ENCODE results near the gene RMC1.

Gene RMC1

DNA sequence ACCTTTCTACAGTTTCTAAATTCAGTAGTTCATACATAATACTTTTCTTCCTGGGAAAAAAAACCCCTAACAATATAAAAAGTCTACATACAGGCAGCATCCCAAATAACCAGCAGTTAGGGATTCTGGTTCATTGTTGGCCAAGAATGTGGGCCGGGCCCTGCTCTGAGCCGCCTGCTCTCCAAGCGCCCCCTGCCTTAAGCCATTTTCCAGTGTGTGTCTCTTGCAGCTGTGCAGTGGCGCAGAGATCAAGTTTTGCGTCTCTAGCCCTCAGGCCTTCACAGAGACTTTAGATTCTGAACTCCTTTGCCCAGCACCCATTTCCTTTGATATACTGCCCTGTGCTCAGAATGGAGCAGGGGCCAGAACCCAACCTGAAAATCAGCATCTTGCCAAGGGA lies 32.9 kb downstream of the RMC1 start:
- no peak for DNase-seq (ENCODE audit: low read depth)
- TF ChIP-seq, protein P1, sequence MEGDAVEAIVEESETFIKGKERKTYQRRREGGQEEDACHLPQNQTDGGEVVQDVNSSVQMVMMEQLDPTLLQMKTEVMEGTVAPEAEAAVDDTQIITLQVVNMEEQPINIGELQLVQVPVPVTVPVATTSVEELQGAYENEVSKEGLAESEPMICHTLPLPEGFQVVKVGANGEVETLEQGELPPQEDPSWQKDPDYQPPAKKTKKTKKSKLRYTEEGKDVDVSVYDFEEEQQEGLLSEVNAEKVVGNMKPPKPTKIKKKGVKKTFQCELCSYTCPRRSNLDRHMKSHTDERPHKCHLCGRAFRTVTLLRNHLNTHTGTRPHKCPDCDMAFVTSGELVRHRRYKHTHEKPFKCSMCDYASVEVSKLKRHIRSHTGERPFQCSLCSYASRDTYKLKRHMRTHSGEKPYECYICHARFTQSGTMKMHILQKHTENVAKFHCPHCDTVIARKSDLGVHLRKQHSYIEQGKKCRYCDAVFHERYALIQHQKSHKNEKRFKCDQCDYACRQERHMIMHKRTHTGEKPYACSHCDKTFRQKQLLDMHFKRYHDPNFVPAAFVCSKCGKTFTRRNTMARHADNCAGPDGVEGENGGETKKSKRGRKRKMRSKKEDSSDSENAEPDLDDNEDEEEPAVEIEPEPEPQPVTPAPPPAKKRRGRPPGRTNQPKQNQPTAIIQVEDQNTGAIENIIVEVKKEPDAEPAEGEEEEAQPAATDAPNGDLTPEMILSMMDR (conservative IDR thresholded peaks at IDR 0.05; ENCODE audit: low read length): no peak
- no peak overlapping the region for H3K4me3 ChIP-seq (ENCODE audit: low read length)

DNA sequence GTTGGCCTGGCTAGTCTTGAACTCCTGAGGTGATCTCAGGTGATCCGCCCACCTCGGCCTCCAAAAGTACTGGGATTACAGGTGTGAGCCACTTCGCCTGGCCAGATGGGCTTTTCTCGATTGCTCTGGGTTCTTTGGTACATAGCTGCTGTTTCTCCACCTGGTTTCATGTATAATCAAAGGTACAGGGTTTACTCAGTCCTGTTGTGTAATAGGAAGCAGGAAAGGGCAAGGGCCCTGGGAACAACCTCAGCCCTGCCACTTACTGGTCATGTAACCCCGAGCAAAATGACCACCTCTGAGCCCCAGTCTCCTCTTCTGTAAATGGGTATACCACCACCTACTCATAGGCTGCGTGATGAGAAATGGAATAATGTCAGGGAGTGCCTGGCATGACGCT lies 34.0 kb downstream of the RMC1 start:
- H3K4me3 ChIP-seq (ENCODE audit: low read length): no peak overlapping the region
- TF ChIP-seq, protein P1 (conservative IDR thresholded peaks at IDR 0.05; ENCODE audit: low read length): no peak
- no peak for DNase-seq (ENCODE audit: low read depth)

DNA sequence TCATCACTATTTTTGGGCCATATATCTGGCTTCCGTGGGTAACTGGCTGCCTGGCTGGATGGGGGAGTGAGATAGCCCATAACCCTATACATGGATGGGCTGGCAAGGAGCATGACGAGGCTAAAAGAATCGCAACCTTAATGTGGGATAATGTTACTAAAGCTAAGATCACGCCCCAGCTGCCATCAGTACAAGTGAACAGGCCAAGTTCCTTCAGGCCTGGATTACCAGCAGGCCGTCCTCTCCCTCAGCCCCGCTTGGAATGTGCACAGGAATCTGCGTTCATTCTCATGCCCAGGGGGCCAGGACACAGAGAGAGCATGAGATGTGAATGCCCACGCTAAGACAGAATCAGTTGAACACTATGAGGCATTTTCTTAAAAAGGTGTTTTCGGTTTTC lies 34.7 kb downstream of the RMC1 start:
- TF ChIP-seq, protein P1 (conservative IDR thresholded peaks at IDR 0.05; ENCODE audit: low read length): no peak
- no peak overlapping the region for H3K4me3 ChIP-seq (ENCODE audit: low read length)
- no peak for DNase-seq (ENCODE audit: low read depth)

DNA sequence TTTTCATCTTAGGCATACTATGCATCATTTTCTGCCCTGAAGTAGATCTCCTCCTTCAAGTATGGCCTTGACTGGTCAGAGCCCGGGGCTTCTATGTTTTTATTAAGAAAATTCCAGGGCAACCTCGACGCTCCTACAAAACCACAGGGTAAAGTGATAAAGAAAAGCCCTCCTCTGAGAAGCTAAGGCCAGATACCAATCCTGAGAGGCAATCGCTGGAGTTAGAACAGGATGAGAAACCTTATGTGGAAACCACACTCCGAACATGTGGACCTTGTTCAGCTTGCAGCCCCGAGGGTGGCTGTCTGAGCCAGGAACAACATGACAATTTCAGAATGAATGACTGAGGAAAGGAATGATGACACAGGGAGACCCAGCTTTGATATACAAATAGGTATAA lies 35.6 kb downstream of the RMC1 start:
- no peak overlapping the region for H3K4me3 ChIP-seq (ENCODE audit: low read length)
- DNase-seq (ENCODE audit: low read depth): no peak
- TF ChIP-seq, protein P1 (conservative IDR thresholded peaks at IDR 0.05; ENCODE audit: low read length): no peak

DNA sequence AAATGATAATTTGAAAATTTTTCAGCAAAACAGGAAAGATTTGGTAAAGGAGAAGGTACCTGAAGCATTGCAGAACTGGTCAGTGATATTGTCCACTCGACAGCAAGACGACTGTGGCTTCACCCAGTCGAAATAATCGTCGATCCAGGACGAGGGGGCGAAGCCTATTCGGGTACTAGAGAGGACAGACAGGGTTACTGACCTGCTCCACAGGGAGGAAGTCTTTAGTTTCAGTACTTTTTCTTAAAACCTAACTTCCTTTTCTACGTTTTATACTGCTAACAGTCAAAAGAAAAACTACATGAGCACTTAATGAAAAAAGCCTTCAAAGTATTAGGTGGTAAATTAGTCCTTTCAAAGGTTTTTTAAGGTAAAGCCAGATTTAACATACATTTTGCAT lies 36.0 kb downstream of the RMC1 start:
- H3K4me3 ChIP-seq (ENCODE audit: low read length): no peak overlapping the region
- TF ChIP-seq, protein P1 (conservative IDR thresholded peaks at IDR 0.05; ENCODE audit: low read length): no peak
- no peak for DNase-seq (ENCODE audit: low read depth)

DNA sequence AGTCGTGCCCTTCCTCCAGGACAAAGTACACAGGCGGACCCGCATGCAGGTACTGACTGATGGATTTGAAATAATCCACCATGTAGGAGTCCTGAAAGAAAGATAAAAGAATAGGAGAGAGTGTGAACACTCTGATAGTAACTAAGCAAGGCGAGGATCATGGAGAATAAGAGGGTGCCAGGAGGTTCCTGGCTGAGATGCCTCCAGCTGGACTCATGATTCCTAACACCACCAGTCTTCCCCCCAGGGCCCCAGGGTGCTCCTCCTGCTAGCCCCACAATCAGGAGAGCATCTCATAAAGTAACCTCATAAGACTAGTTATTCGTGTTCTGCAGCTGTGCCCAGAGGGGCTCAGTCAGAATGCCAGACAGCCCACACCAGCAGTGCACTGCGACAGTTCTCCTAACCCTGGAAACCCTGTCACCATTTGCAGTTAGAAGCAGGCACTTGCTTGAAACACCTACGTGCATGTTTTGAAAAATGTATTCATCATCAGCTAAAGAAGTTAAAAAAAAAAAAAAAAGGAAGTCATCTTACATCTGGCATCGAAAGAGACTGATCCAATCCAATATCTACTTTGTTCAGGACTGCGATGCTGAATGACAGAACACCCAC lies 36.7 kb downstream of the RMC1 start:
- no peak overlapping the region for H3K4me3 ChIP-seq (ENCODE audit: low read length)
- TF ChIP-seq, protein P1 (conservative IDR thresholded peaks at IDR 0.05; ENCODE audit: low read length): no peak
- DNase-seq (ENCODE audit: low read depth): no peak

DNA sequence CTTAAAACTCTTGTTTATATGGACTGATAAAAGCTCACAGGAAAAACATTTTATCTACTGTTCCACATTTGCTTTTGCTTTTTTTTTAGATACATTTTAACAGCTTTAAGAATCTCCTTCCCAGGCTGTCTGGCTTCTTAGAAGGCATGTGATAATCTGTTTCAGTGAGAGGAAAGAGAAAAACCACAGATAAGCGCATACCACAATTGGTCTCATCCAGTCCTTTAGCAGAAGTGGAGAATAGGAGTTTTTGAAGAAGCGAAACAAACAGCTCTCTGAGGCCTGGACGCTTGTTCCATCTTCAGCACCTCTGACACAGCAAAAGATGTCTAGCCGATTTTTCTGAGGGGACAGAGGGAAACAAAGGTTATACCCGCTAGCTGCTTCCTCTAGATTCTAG lies 37.6 kb downstream of the RMC1 start:
- DNase-seq (ENCODE audit: low read depth): no peak
- TF ChIP-seq, protein P1 (conservative IDR thresholded peaks at IDR 0.05; ENCODE audit: low read length): no peak
- H3K4me3 ChIP-seq (ENCODE audit: low read length): no peak overlapping the region
